HG03175 (cell line): Measurements from ENCODE around the gene CSKMT.
"Not testable (repeated sequence)": the region's sequence is repeated elsewhere in the genome, so short reads cannot be mapped to it uniquely, and the experiment has no call there.

Experiments used
- ATAC-seq: cut with Tn5 transposase; IDR thresholded peaks from one replicate; pipeline ENCODE4 v1.9.1; 2021; ENCODE audit warnings: mild to moderate bottlenecking, moderate library complexity; ENCODE audit not compliant: unreplicated experiment

Gene CSKMT

DNA sequence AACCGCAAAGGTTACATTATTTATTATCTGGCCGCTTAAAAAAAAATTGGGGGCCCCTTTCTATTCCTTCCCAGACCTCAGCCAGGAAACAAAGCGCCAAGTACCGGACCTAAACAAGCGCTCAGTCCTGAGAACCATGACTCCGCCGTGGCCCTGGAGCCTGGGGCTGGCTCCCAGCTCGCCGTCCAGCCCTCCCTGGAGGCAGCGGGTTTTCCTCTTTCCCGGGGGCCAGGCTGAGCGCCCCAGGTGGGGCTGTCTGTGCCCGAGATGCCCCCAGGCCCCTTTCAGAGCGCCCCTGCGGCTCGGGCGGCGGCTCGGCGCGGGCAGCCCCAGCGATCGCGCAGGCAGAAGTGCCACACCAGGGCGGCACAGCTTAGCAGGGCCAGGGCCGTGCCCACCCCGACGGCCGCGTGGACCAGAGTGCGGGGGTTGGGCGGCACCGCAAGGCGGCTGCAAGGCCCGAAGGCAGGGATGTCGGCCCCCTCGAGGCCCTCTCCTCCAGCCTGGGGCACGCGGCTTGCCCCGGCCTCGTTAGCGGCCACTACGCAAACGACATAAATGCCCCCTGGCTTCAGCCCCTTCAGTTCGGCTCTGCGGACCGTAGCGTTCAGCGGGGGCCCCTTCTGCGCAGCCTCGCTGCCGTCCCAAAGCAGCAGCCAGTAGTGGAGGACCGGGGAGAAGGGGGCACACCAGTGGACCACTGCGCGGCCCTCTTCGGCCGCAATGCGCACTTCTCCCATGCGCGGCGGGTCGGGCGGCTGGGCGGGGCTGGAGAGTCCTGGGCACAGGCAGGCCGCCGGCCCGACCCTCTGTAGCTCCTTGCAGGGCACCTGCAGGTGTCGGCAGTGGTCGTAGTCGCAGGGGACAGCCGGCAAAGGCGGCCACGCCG is 22.6 kb downstream of the CSKMT start:
- ATAC-seq, result no peak

GRCh38 chr11:62688491-62688890 is 23.4 kb downstream of the CSKMT start:
- no peak for ATAC-seq

DNA sequence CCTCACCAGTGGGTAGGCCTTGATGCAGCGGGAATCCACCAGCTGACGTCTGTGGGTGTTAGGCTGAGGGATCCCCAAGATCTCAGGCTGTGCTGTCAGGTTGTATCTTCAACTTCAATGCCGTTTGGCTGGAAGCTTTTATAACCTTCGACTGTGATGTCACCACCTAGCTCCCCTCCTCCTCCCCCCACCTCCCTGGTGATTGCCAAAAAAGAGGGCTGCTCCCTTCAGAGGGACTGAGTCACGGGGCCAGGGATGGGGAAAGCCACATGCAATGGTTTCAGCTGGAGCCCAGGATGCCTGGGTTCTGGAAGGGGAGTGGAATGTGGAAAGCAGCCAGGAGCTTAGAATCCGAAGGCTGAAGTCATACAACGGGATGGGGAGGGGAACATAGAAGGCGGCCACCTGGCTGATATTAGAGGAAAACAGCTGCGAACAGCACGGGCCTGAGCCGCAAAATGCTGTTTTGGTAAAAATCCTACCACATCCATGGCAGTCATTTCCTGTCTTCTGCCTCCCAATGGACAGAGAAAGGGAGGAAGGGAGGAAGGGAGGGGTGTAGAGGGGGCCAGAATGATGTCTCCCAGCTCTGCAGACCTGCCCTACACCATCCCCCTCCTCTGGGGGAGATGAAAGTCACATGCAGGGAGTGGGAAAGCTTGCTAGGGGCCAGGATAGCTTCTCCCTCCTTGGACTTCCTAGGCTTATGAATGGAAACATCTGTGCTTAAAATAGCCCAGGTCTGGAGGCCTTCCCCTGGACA is 24.5 kb downstream of the CSKMT start, which contains the start of gene LRRN4CL:
Gene LRRN4CL (minus strand): TSS at position 110 of the 763 bp plus-strand sequence. CDS start 1,022 bp downstream, outside the sequence.
- no peak for ATAC-seq

- not testable (repeated sequence) for ATAC-seq
Measured at GRCh38 chr11:62693624-62694023, 28.5 kb downstream of the CSKMT start.

DNA sequence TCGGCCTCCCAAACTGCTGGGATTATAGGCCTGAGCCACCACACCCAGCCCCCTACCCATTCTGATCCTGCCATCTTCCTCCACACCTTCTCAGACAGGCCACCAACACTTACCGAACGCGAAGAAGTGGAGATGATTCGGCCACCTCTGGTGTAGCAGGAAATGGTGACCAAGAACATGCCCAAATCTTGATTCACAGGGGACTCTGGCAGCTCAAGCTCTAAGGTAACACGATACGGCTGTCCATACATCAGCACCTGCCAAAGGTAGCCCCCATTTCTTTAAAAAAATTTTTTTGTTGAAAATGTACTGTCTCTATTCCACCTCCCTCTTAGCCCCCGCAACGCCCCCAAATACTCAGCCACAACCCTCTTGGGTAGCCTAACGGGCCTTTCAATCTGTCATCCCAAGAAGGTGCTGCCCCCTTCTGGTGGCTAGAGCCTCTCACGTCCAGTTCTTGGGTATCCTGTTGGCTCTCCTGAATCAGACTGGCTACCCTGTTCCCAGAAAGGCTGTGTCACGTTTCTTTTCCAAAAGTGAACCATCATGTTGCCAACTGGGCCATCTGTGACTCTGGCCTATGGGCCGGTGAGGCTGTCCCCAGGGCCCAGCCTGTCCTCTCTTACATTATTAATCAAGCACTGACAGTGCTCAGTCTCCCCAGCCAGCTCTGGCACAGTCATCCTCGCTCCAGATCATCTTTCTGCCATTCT is 29.5 kb downstream of the CSKMT start:
- ATAC-seq, result no peak

DNA sequence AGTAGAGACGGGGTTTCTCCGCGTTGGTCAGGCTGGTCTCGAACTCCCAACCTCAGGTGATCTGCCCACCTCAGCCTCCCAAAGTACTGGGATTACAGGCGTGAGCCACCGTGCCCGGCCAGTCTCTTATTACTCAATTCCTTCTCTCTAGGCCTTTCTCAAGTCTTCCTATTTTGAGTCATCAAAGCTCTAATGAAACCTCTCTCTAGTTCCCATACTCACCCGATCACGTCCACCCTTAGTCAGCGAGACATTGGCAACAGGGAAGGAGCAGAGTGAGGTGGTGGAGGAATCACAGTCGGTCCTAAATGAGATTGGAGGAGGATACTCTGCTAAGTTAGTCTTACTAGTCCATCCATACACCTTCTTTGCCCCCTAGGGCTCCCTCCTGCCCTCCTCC is 37.1 kb downstream of the CSKMT start:
- no peak for ATAC-seq

- ATAC-seq, result not testable (repeated sequence)
Measured at GRCh38 chr11:62703921-62704320, 38.8 kb downstream of the CSKMT start.

- ATAC-seq, result no peak
Measured at GRCh38 chr11:62705413-62705812, 40.3 kb downstream of the CSKMT start.

DNA sequence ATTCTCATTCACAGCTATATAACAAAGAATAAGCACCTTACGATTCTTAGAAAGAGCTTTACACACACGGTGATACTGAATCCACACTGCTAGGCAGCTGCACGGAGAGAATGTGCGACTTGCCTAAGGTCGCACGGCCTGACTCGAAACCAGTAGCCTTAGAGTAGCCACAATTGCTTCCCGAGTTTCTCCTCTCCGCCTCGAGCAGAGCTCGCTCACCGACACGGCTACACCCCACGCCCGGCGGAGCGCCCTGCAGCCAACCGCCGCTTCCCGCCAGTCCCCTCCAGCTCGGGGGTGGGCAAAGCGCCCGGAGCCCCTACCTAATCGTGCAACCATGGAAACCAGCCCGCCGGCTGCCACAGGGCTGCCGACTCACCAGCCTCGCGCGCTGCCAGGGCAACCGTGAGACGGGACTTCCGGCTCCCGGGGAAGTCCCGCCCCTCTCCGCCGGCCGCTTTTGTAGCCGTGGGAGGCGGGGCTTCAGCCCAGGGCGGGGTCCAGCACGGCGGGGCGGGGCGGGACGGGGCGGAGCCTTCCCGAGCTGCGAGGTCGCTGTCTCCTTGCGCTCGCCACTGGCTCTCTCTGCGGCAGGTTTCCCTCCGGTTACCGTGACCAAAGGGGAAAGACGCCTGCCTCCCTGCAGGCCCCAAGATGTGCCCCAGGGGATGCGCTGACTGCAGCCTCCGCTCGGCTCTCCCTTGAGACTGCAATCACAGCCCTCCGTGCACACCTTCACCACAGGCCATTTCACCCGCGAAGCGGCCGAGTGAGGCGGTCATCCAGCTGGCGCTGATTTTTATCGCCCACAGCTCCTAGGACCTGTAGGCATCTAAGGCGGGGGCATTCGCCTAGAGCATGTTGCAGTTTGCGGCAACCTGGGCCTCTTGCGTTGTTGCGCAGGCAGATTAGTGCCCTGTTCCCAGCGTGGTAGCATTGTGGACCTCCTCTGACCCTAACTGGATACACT is 41.1 kb downstream of the CSKMT start:
- ATAC-seq, result peak; percentile 53

- ATAC-seq, result no peak
Measured at GRCh38 chr11:62706850-62707247, 41.7 kb downstream of the CSKMT start.

DNA sequence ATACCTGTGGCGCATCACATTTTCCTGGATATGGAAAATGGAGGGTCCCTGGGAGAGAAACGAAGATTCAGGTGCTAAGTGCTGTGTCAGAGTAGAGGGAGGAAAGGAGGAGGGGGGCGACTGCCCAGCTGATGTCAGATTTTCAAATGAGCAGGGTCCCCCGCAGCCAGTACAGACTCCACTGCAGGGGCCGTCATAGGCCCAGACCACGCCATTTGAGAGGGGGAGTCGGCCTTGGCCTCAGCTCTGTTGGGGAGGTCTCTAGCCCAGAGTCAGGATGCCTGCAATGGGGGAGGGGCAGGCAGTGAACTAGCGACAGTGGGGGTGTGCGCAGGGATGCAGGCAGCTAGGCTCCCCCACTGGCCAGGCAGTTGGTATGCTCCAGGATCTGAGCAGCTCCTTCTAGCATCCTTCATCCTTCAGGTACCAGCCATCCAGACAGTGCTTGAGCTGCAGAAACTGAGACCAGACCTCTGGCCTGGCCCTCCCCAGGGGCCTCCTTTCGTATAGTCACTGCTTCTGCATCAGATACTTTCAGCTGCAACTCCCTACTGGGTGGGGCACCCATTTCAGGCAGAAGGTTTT is 42.3 kb downstream of the CSKMT start, which contains the start of the genes BSCL2 and GNG3:
Gene BSCL2 (minus strand): TSS at position 148 of the 585 bp plus-strand sequence. CDS start 229 bp downstream, outside the sequence.
Gene GNG3 (plus strand): TSS at position 400 of the 585 bp plus-strand sequence. CDS start 620 bp downstream, outside the sequence.
- no peak for ATAC-seq

DNA sequence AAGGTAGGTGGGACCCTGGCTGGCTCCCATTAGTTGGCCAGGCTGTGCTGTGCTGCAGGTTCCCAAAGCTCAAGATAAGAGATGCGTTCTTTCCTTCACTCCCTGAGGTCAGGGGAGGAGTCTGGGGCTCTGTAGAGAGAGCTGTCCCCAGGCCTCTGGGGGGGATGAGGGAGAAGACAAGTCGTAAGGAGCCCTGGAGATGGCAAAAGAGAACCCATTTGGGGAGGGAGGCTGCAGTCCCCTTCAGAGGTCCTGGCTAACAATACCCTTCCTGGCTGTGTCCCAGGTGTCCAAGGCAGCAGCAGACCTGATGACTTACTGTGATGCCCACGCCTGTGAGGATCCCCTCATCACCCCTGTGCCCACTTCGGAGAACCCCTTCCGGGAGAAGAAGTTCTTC is 43.3 kb downstream of the CSKMT start:
- ATAC-seq, result no peak

- ATAC-seq, result no peak
Measured at GRCh38 chr11:62708793-62709192, 43.7 kb downstream of the CSKMT start.

- peak; percentile 78 for ATAC-seq
Measured at GRCh38 chr11:62709247-62710000, 44.3 kb downstream of the CSKMT start.

DNA sequence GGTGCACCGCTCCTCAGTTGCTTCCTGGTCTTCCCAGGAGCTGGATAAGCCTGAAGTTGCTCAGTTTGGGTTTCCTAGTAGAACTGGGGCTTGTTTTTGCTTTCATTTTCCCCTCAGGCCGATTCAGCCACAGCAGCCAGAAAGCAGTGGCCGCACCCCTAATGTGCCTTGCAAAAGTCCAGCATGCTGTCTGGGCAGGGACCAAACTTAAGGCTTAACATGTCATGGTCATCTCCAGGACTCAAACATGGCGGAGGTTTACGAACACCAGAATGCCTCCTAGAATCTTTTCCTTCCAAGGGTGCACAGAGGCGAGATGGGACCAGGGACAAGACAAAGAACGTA is 44.9 kb downstream of the CSKMT start:
- ATAC-seq, result no peak

DNA sequence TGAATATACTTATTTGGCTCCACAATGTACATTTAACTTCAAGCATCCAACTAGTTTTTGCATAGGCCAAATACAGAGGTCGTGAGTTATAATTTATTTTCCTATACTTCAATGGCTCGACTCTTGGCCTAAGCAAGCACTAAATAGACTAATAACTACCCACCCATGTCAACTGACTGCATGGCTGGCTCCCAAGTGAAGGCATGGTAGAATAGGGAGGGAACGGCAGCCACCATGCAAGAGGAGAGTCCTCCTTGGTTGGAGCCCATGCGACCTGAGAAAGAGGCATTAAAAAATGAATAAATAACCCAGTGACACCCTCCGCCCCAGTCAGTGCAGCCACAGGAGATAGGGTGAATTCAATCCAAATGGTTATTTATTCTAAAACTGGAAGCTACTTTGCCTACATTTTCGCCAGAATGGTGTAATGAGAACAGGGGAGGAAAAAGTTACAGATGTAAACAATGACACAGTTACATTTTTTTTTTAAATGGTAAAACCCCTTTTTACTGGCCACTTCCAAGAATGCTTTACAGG is 47.2 kb downstream of the CSKMT start:
- no peak for ATAC-seq

GRCh38 chr11:62712861-62713260 is 47.7 kb downstream of the CSKMT start:
- no peak for ATAC-seq

DNA sequence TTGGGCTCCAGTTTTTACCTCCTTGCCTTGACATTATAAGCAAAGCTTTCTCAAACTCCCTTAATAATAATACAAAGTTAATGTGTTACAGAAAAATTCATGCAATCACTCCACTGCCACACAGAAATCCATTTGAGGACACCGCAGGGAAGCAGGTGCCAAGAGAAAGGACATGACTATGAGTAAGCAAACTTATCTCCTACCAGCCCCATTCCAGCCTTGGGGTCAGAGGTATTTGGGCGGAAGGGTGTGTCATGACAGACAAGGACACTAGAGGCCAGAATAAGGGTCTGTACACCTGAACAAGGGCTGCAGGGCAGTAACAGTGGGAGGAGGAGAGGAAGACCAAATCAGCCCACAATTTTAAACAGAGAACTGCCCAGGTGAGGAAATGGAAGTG is 48.2 kb downstream of the CSKMT start:
- ATAC-seq, result no peak
